ENCODE results near the gene ATF6B.
A peak's percentile ranks its signal among the peaks of the same experiment; 100 is the strongest.
"Not testable (repeated sequence)": the region's sequence is repeated elsewhere in the genome, so short reads cannot be mapped to it uniquely, and the experiment has no call there.

The ATF6B gene

GRCh38 chr6:32111424-32112066 lies 16.5 kb downstream of the ATF6B start:
- Mint-ChIP-seq H3K36me3 (ENCODE audit: low read depth) (peaks cover 29% of the 10 kb centered on the region), H3K9me3 (no peaks in the 10 kb centered on the region), H3K27ac (no peak overlapping the region), H3K4me1 (ENCODE audit: low read depth) (peaks cover 5% of the 10 kb centered on the region), H3K27me3 (ENCODE audit: low read depth) (peaks cover 18% of the 10 kb centered on the region), H3K4me3 (no peak overlapping the region)

GRCh38 chr6:32110632-32111031 lies 17.4 kb downstream of the ATF6B start:
- H3K4me3 Mint-ChIP-seq: no peak overlapping the region
- no peaks in the 10 kb centered on the region for H3K9me3 Mint-ChIP-seq
- H3K4me1 Mint-ChIP-seq (ENCODE audit: low read depth): peaks cover 5% of the 10 kb centered on the region
- H3K27ac Mint-ChIP-seq: no peak overlapping the region
- peaks cover 22% of the 10 kb centered on the region for H3K36me3 Mint-ChIP-seq (ENCODE audit: low read depth)
- H3K27me3 Mint-ChIP-seq (ENCODE audit: low read depth): peaks cover 18% of the 10 kb centered on the region

GRCh38 chr6:32109765-32110160 lies 18.3 kb downstream of the ATF6B start:
- Mint-ChIP-seq H3K4me1 (ENCODE audit: low read depth) (peaks cover 4% of the 10 kb centered on the region), H3K9me3 (no peaks in the 10 kb centered on the region), H3K36me3 (ENCODE audit: low read depth) (peaks cover 20% of the 10 kb centered on the region), H3K27me3 (ENCODE audit: low read depth) (peaks cover 23% of the 10 kb centered on the region), H3K4me3 (no peak overlapping the region), H3K27ac (peak overlapping the region; percentile 50)

- Mint-ChIP-seq H3K27me3 (ENCODE audit: low read depth) (peaks cover 23% of the 10 kb centered on the region), H3K27ac (peak within 1 kb of the TSS; percentile 50), H3K4me1 (ENCODE audit: low read depth) (peaks cover 3% of the 10 kb centered on the region)
Observed at GRCh38 chr6:32109114-32109764, 18.8 kb downstream of the ATF6B start, which contains the start of gene TNXB. TSS of gene TNXB (minus strand) at chr6:32109338. CDS start at chr6:32098198, 11,140 bp downstream.

GRCh38 chr6:32108727-32109113 lies 19.3 kb downstream of the ATF6B start:
- Mint-ChIP-seq H3K9me3 (no peaks in the 10 kb centered on the region), H3K4me1 (ENCODE audit: low read depth) (peaks cover 3% of the 10 kb centered on the region), H3K27me3 (ENCODE audit: low read depth) (peaks cover 23% of the 10 kb centered on the region), H3K27ac (no peak overlapping the region), H3K4me3 (no peak overlapping the region), H3K36me3 (ENCODE audit: low read depth) (peaks cover 18% of the 10 kb centered on the region)

More at GRCh38 chr6:32109114-32109764, 18.8 kb downstream of the ATF6B start, which contains the start of gene TNXB:
- no peaks in the 10 kb centered on the region for H3K9me3 Mint-ChIP-seq
- H3K4me3 Mint-ChIP-seq: no peak within 1 kb of the TSS
- H3K36me3 Mint-ChIP-seq (ENCODE audit: low read depth): peaks cover 18% of the 10 kb centered on the region

- Mint-ChIP-seq H3K27me3 (ENCODE audit: low read depth) (peaks cover 27% of the 10 kb centered on the region), H3K27ac (no peak overlapping the region), H3K4me3 (no peak overlapping the region), H3K36me3 (ENCODE audit: low read depth) (peaks cover 16% of the 10 kb centered on the region), H3K4me1 (ENCODE audit: low read depth) (peaks cover 3% of the 10 kb centered on the region), H3K9me3 (no peaks in the 10 kb centered on the region)
Observed at GRCh38 chr6:32108094-32108627, 19.9 kb downstream of the ATF6B start.

GRCh38 chr6:32107406-32107805 lies 20.6 kb downstream of the ATF6B start:
- Mint-ChIP-seq H3K27me3 (ENCODE audit: low read depth) (peaks cover 27% of the 10 kb centered on the region), H3K4me1 (ENCODE audit: low read depth) (peaks cover 3% of the 10 kb centered on the region), H3K36me3 (ENCODE audit: low read depth) (peaks cover 11% of the 10 kb centered on the region), H3K27ac (no peak overlapping the region), H3K4me3 (no peak overlapping the region), H3K9me3 (no peaks in the 10 kb centered on the region)

GRCh38 chr6:32105433-32105832 lies 22.6 kb downstream of the ATF6B start:
- Mint-ChIP-seq H3K4me1 (ENCODE audit: low read depth) (peaks cover 3% of the 10 kb centered on the region), H3K4me3 (no peak overlapping the region), H3K9me3 (no peaks in the 10 kb centered on the region)

GRCh38 chr6:32102255-32102654 lies 25.8 kb downstream of the ATF6B start:
- Mint-ChIP-seq H3K27ac (no peak overlapping the region), H3K27me3 (ENCODE audit: low read depth) (peaks cover 34% of the 10 kb centered on the region), H3K4me3 (no peak overlapping the region), H3K9me3 (no peaks in the 10 kb centered on the region), H3K36me3 (ENCODE audit: low read depth) (no peaks in the 10 kb centered on the region), H3K4me1 (ENCODE audit: low read depth) (no peaks in the 10 kb centered on the region)

More at GRCh38 chr6:32105433-32105832, 22.6 kb downstream of the ATF6B start:
- H3K27me3 Mint-ChIP-seq (ENCODE audit: low read depth): peaks cover 27% of the 10 kb centered on the region
- H3K36me3 Mint-ChIP-seq (ENCODE audit: low read depth): peaks cover 3% of the 10 kb centered on the region
- H3K27ac Mint-ChIP-seq: no peak overlapping the region

GRCh38 chr6:32100251-32100650 lies 27.8 kb downstream of the ATF6B start:
- H3K9me3 Mint-ChIP-seq; H3K4me1 Mint-ChIP-seq (ENCODE audit: low read depth); H3K4me3 Mint-ChIP-seq; H3K27ac Mint-ChIP-seq; H3K36me3 Mint-ChIP-seq (ENCODE audit: low read depth): not testable (repeated sequence)
- peaks cover 42% of the 10 kb centered on the region for H3K27me3 Mint-ChIP-seq (ENCODE audit: low read depth)

- Mint-ChIP-seq H3K27ac (no peak overlapping the region), H3K4me3 (no peak overlapping the region), H3K4me1 (ENCODE audit: low read depth) (no peaks in the 10 kb centered on the region), H3K9me3 (no peaks in the 10 kb centered on the region), H3K27me3 (ENCODE audit: low read depth) (peaks cover 55% of the 10 kb centered on the region), H3K36me3 (ENCODE audit: low read depth) (no peaks in the 10 kb centered on the region)
Observed at GRCh38 chr6:32097364-32097763, 30.7 kb downstream of the ATF6B start.

- no peaks in the 10 kb centered on the region for H3K9me3 Mint-ChIP-seq
- no peaks in the 10 kb centered on the region for H3K36me3 Mint-ChIP-seq (ENCODE audit: low read depth)
- no peak overlapping the region for H3K27ac Mint-ChIP-seq
- no peaks in the 10 kb centered on the region for H3K4me1 Mint-ChIP-seq (ENCODE audit: low read depth)
- H3K4me3 Mint-ChIP-seq: no peak overlapping the region
- peaks cover 59% of the 10 kb centered on the region for H3K27me3 Mint-ChIP-seq (ENCODE audit: low read depth)
Observed at GRCh38 chr6:32096394-32097258, 31.4 kb downstream of the ATF6B start.

- Mint-ChIP-seq H3K27me3 (ENCODE audit: low read depth) (peaks cover 59% of the 10 kb centered on the region), H3K4me1 (ENCODE audit: low read depth) (no peaks in the 10 kb centered on the region), H3K9me3 (no peaks in the 10 kb centered on the region), H3K4me3 (no peak overlapping the region), H3K36me3 (ENCODE audit: low read depth) (no peaks in the 10 kb centered on the region), H3K27ac (no peak overlapping the region)
Observed at GRCh38 chr6:32096087-32096393, 32.0 kb downstream of the ATF6B start.

GRCh38 chr6:32095338-32096086 lies 32.5 kb downstream of the ATF6B start:
- Mint-ChIP-seq H3K27ac (no peak overlapping the region), H3K9me3 (no peaks in the 10 kb centered on the region), H3K4me3 (no peak overlapping the region), H3K36me3 (ENCODE audit: low read depth) (no peaks in the 10 kb centered on the region), H3K27me3 (ENCODE audit: low read depth) (peaks cover 59% of the 10 kb centered on the region), H3K4me1 (ENCODE audit: low read depth) (no peaks in the 10 kb centered on the region)
